ENCODE results near the gene KCTD2.

The KCTD2 gene

DNA sequence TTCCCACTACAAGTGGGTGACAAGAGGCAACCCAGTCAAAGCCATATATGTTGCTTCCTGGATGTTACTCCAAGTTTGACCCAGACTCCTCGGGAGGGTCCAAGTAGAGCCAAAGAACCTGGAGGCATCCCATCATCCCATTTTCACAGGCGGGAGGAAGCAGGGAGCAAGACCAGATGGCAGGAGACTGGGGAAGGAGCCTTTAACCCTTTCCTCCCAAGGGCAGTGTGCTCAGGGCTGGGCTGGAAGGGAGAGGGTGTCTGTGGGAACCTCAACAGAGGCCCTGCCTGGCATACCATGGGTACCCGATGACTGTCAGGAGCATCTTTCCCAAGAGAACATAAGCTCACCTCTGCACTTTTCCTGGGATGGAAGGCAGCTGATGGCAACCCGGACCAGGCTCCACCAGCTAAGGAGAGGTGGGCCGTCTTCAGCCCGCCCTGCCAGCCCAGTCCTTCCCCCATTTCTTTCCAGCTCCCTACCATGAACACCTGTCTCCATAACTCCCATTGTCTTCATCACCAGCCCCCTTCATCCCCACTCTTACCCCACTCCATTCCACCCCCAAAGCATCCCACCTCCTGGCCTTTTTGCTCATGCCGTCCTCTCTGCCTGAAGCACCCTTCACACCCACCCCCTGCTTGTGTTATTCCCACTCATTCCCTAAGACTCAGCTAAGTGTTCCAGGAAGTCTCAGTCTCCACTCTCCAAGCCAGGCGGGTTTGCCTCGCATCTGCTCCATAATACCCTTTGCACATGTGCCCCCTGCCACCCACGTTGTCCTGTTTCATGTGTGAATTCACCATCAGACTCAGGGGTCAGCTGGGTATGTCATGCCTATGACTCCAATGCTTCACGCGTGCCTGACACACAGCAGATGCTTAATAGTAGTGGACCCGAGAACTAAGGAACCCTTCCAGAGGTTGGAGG lies 34.9 kb downstream of the KCTD2 start:
- TF ChIP-seq, protein P1, sequence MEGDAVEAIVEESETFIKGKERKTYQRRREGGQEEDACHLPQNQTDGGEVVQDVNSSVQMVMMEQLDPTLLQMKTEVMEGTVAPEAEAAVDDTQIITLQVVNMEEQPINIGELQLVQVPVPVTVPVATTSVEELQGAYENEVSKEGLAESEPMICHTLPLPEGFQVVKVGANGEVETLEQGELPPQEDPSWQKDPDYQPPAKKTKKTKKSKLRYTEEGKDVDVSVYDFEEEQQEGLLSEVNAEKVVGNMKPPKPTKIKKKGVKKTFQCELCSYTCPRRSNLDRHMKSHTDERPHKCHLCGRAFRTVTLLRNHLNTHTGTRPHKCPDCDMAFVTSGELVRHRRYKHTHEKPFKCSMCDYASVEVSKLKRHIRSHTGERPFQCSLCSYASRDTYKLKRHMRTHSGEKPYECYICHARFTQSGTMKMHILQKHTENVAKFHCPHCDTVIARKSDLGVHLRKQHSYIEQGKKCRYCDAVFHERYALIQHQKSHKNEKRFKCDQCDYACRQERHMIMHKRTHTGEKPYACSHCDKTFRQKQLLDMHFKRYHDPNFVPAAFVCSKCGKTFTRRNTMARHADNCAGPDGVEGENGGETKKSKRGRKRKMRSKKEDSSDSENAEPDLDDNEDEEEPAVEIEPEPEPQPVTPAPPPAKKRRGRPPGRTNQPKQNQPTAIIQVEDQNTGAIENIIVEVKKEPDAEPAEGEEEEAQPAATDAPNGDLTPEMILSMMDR (IDR thresholded peaks at IDR 0.05; ENCODE audit: low read depth, low read length) = no peak
- H3K4me3 ChIP-seq (ENCODE audit: low read depth, low read length) = no peak overlapping the region

DNA sequence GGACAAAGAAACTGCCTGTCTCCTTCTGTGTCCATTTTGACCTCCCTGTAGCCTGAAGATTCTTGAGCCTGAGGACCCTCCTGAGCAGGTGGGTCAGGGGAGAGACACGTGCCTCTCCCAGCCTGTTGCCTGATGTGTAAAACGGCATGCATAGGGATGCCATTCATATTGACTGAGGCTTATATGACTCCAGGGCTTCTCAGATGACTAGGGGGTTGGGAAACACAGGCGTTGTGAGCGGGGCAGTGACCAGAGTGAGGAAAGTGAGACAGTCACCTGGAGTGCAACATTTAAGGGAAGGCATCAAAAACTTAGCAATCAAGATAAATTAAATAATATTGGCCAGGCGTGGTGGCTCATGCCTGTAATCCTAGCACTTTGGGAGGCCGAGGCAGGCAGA lies 35.7 kb downstream of the KCTD2 start:
- TF ChIP-seq, protein P1 (IDR thresholded peaks at IDR 0.05; ENCODE audit: low read depth, low read length) = no peak
- no peak overlapping the region for H3K4me3 ChIP-seq (ENCODE audit: low read depth, low read length)

DNA sequence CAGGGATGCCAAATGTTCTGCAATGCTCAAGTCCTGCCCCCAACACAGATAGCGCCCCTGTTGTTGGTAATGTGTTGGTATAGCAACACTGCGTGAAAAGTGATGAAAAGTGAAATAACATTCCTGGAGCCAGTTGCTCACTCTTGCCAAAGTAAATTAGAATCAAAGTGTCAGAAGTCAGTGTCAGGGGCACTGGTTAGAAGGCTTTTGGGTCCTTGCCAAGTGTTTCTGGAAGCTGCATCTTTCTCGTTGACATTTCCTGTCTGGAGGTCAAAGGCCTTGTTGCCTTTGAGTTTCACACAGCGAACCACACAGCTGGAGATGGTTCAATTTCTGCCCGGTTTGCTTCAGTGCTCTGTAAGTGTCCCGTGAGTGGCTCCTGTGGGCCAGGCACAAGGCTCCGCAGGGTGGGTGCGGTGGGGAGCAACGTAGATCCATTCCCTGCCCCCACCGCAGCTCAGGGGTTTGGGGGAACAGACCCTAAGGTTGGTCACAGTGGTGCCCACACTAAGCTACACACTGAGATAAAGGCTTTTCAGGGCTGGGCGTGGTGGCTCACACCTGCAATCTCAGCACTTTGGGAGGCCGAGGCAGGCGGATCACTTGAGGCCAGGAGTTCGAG lies 37.1 kb downstream of the KCTD2 start:
- TF ChIP-seq, protein P1 (IDR thresholded peaks at IDR 0.05; ENCODE audit: low read depth, low read length) = no peak
- no peak overlapping the region for H3K4me3 ChIP-seq (ENCODE audit: low read depth, low read length)

DNA sequence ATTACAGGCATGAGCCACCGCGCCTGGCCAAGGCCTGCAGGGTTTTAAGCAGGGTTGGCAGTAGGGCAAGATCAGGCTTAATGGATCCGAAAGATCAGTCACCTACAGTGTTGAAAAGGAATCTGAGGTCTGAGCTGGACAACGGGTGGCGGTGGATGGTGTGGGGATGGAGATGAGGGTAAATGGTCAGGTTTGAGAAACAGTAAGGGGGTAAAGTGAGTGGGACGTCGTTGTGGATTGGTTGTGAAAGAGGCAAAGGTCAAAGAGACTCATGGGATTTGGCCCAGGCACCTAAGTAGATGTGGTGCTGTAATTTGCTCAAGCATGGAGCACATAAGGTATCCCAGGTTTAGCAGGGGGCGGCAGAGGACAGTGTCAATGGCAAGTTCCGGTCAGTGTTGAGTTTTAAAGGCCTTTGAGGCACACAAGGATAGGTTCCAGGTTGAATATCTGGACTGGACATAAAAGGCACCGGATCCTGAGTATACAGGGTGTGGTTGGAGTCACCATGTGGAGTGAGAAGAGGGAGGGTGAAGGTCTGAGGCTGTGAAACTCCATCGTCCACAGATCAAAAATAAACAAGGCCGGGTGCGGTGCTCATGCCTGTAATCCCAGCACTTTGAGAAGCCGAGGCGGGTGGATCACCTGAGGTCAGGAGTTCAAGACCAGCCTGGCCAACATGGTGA lies 39.6 kb downstream of the KCTD2 start:
- TF ChIP-seq, protein P1 (IDR thresholded peaks at IDR 0.05; ENCODE audit: low read depth, low read length) = no peak
- H3K4me3 ChIP-seq (ENCODE audit: low read depth, low read length) = no peak overlapping the region

DNA sequence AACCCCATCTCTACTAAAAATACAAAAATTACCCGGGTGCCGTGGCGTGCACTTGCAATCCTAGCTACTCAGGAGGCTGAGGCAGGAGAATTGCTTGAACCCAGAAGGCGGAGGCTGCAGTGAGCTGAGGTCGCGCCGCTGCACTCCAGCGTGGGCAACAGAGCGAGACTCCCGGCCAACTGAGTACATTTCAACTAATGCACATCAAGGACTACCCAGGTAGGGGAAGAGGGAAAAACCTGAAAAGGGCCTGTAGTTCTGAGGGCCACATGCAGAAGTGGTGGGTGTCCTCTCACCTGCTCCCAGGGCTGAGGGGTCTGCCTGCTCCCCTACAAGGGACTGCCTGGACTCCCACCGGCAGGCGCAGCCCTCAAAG lies 40.1 kb downstream of the KCTD2 start:
- TF ChIP-seq, protein P1 (IDR thresholded peaks at IDR 0.05; ENCODE audit: low read depth, low read length) = no peak
- H3K4me3 ChIP-seq (ENCODE audit: low read depth, low read length) = peak overlapping the region; percentile 54

DNA sequence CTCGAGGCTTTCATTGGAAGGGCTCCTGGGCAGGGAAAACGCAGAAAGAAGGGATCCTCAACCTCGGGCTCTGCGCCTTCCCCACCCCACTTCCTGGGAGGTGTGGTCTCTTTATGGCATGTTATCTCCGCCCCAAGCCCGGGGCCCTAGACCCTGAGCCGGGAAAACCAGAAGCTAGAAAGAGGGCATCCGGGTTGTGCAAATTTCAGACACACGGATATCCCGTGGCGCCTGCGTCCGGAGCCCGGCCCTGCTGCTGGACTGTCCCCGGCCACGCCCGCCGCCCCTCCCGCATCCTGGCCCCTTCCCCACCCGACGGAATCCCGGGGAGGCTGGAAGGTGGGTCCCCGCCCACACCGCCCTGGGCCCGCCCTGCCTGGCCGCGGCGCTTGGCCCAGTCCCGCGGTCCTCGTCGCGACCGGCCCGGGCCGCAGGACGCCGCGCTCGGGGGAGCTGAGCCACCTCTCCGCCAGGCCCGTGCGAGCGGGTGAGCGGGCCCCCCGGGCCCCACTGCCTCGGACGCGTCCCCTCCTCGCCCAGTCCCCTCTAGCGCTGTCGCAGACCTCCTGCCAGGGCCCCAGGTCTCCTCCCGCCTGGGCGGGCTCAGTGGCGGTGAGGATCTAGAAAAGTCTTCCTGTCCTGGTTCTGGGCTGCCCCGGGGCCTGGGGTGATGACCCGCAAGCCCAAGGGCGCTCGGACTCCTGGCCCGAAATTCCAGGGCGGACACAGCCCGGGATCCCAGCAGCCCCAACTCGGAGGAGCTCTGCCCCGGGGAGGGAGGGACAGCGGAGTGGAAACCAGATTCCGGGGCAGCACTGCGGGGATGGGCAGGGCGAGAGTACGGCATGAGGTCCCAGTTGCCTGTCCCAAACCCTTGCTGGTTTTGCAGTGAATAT lies 40.8 kb downstream of the KCTD2 start, which contains the start of gene SLC16A5:
Gene SLC16A5, plus strand, starts transcription at position 397 of the 896 bp plus-strand sequence. CDS start 5,683 bp downstream, outside the sequence.
- TF ChIP-seq, protein P1 (IDR thresholded peaks at IDR 0.05; ENCODE audit: low read depth, low read length) = no peak
- H3K4me3 ChIP-seq (ENCODE audit: low read depth, low read length) = peak within 1 kb of the TSS; percentile 54

All from WI38 (cell line).